Fibroblast of skin of abdomen (primary cell): ENCODE measurements around the gene RPS19.

Experiments
- DNase-seq: peaks from one replicate; pipeline ENCODE4 v3.0.0-alpha.2; 2013

Gene RPS19

DNA sequence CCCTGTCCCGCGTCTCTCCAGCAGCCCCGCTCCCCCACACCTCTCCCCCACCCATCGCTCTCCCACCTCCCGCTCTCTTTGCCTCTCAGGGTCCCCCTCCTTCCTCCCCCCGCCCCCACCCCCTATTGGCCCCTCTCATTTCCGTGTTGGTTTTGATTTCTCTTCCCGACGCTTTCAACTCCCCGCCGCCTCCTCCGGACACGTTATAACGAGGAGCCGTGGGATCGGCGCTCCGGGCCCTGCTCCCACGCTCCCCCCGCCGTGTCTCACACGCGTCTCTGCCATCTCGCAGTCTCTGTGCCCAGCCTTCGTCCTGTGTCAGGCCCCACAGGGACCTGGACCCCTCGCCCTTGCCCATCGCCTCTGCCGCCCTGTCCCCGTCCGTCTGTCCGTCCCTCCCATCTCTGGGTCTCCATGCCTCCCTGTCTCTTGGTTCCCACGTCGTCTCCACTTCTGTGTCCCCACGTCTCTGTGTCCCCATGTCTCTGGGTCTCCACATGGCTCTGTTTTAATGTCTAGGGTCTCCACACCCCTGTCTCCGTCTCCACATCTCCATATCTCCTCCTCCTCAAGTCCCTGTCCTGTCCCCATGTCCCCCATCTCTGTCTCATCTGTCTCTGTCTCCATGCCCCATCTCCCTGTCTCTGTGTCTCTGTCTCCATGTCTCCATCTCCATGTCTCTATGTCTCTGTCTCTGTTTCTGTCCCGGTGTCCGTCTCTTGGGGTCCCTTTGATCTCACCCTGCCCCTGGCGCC lies 55.1 kb downstream of the RPS19 start:
- DNase-seq, result no peak

- DNase-seq, result no peak
Observed at GRCh38 chr19:41915776-41916414, 55.8 kb downstream of the RPS19 start.

DNA sequence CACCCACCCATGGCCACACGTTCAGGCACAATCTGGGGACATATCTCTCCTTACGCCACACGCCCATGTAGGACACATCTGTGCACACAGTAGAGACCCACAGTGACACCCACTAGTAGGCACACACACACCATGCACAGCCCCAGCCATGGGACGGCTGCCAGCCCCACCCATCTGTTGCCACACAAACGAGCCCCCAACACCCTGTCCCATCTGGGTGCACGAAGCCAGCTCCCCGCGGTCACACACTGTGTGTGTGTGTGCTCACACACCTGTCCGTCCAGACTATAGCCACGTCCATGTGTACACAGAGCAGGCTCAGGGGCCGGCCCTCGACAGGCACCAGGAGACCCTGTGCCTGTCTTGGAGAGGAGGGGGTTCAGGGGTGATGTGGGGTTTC lies 57.6 kb downstream of the RPS19 start:
- DNase-seq, result no peak

DNA sequence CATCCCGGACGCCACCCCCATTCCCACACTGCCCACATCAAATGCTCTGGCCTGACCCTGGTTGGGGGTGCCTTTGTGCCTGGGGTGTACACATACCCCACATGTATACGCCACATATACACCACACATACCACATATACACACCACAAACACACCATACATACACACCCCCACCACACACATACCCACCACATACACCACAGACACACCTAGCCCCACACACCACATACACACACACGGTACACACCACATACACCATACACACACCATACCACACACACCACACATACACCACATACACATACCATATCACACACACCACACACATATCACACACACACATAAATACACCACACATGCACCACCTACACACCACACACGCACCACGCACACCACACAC lies 58.0 kb downstream of the RPS19 start:
- no peak for DNase-seq

DNA sequence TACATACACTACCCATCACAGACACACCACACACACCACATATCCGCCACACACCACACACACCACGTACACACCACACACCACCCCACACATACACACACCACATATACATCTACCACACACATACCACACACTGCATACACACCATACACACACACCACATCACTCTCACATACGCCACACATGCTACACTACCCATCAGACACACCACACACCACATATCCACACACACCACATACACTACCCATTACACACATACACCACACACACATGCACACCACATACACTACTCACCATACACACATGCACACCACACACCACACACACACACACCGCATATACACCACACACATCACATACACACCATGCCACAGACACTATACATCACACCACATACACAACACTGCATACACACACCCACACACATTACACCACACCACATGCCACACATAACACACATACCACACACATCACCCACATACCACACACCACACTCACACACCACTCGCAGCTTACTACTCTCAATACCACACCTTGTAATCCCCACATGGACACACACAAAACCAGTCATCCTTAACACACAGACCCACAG lies 58.7 kb downstream of the RPS19 start:
- DNase-seq, result peak; percentile 29

DNA sequence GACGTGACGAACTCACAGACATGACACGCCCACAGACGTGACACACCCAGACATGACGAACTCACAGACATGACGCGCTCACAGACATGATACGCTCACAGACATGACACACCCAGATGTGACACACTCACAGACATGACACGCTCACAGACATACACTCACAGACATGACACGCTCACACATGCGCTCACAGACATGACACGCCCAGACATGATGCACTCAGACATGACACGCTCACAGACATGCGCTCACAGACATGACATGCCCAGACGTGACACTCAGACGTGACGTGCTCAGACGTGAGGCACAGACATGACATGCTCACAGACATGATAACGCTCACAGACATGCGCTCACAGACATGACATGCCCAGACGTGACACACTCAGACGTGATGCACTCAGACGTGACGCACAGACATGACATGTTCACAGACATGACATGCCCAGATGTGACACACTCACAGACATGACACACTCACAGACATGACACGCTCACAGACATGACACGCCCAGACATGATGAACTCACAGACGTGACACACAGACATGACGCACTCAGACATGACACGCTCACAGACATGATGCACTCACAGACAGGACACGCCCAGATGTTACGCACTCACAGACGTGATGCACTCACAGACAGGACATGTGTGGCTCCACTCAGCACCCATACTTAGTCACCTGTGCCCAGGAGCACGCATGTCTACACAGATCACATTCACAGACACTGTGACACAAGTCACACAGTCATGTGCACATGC lies 60.1 kb downstream of the RPS19 start:
- no peak for DNase-seq

DNA sequence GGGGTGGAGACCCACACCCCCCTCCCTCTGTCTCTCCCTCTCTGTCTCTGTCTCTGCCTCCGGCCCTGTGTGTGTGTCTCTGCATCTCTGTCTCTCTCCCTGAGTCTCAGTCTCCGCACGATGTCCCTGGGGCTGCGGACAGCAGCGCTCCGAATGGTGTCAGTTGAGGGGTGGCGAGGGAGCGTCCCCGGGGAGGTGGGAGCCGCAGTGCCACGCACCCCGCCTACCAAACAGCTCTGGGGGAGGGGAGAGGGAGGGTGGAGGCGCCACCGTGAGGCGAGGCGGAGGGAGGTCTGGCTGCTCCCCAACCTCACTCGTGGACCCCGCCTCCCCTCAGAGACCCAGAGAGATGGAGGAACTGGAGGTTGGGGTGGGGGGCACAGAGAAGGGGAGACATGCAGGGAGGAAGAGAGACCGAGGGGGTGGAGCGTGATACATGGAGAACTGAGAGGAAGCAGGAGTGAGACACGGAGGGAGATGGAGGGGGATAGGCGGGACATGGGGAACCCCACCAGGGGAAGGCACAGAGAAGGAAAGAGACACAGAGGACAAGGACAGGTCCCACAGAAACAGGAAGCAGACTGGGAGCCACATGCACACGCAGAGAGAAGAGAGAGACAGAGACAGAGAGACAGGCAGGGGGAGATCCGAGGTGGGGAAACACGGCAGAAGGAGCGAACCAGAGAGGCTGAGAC lies 61.0 kb downstream of the RPS19 start:
- DNase-seq, result no peak

- DNase-seq, result no peak
Observed at GRCh38 chr19:41921577-41922576, 61.8 kb downstream of the RPS19 start.
